Tibial nerve (tissue), 4 donors: ENCODE measurements around the gene TBC1D22A. TPM values are rescaled to one million over a fixed set of nuclear protein-coding genes. Genes with fewer than 3 reads are reported as not detected.

Experiments used
- DNase-seq, 2 donors: peaks; one replicate each; pipeline ENCODE4 v3.0.0-alpha.2; 2019; ENCODE audit warnings: low spot score in 2 of 2
- H3K27ac ChIP-seq, 4 donors: fragments of 200-600 bp; sonication (generic) in 3 of 4; one replicate each; pipeline ENCODE4 v1.5.1; 2017 to 2019; ENCODE audit warnings: mild to moderate bottlenecking in 1 of 4
- H3K27me3 ChIP-seq, 2 donors: fragments of 200-600 bp; sonication (generic) in 1 of 2; one replicate each; pipeline versions ENCODE4 v1.5.1 to v1.6.0; 2017 to 2019
- H3K36me3 ChIP-seq, 3 donors: fragments of 200-600 bp; sonication (generic); one replicate each; pipeline ENCODE4 v1.5.1; 2018 to 2019
- H3K4me1 ChIP-seq, 4 donors: fragments of 200-600 bp; sonication (generic) in 3 of 4; one replicate each; pipeline ENCODE4 v1.5.1; 2017 to 2019
- H3K4me3 ChIP-seq, 4 donors: fragments of 200-600 bp; sonication (generic) in 3 of 4; one replicate each; pipeline ENCODE4 v1.5.1; 2017 to 2019; ENCODE audit warnings: mild to moderate bottlenecking in 1 of 4, moderate library complexity in 1 of 4
- H3K9me3 ChIP-seq, 4 donors: fragments of 200-600 bp; sonication (generic) in 3 of 4; one replicate each; pipeline ENCODE4 v1.5.1; 2017 to 2019
- EP300 ChIP-seq, 2 donors: sonication (generic); formaldehyde crosslinking; IDR thresholded peaks; one replicate each; pipeline ENCODE4 v1.6.1; 2017; ENCODE audit warnings: antibody characterized with exemption in 2 of 2, mild to moderate bottlenecking in 1 of 2
- POLR2A ChIP-seq, 2 donors: fragments of 450-650 bp; IDR thresholded peaks; one replicate each; pipeline ENCODE4 v1.6.1; 2017; ENCODE audit warnings: antibody characterized with exemption in 2 of 2, mild to moderate bottlenecking in 2 of 2, moderate library complexity in 2 of 2
- WGBS, 2 donors: methylation state at CpG; one replicate each; pipeline ENCODE4 v1.1.5; 2018; 5-methylcytosine and 5-hydroxymethylcytosine counted together
- total RNA-seq, 4 donors: library from RNA; depleted of rRNA; stranded (reverse); fragments of >200 nt; gene quantifications; one replicate each; pipeline ENCODE4 v1.1.0, GENCODE V29; 2016
- TF ChIP-seq, protein P1 (sequence below), 5 experiments: fragments of 200-600 bp in 3 of 5; fragments of 450-650 bp in 2 of 5; sonication (generic) in 3 of 5; IDR thresholded peaks; one replicate each; pipeline ENCODE4 v1.5.1; 2016 to 2019; ENCODE audit warnings: antibody characterized with exemption in 5 of 5, mild to moderate bottlenecking in 3 of 5, moderate library complexity in 2 of 5

TBC1D22A gene
- total RNA-seq, 4 donors from 2014 or later, result 27.3 to 35.4 (median 29.3) TPM

DNA sequence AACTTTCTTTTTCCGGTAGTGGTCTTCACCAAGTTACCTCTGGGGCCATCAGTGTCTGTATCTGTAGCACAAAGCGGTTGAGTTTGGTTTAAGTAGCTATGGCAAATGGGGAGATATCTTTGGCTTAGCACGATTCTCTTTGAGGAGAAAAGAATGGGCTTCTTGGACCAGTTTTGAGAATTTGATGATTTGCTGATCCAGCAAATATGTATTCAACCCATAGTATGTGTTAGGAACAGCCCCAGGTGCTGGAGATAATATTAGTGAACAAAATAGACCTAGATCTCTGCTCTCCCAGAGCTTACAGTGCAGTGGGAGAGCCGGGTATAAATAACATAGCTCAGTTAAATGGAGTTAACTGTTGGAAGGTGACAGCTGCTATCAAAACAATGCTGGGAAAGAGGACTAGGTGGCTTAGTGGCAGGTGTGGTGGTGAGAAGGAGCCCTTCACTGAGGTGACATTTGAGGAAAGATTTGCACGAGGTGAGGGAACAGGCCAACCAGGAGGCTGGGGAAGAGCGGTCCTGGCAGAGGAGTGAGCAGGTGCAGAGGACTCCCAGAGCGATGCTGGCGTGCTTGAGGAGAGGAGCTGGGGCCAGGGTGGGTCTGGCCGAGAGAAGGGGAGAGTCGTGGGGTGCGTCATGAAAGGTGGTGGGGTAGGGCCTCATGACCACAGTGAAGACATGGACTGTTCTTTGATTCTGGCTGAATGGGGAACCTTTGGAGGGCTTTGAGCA is 5.0 kb downstream of the TBC1D22A start:
- 93 to 97% methylated on average over 11 of the region's 11 CpGs for WGBS, 2 donors
- H3K4me1 ChIP-seq, result peaks cover 0 to 71% (median 43%) of the 10 kb centered on the region in 4 donors

DNA sequence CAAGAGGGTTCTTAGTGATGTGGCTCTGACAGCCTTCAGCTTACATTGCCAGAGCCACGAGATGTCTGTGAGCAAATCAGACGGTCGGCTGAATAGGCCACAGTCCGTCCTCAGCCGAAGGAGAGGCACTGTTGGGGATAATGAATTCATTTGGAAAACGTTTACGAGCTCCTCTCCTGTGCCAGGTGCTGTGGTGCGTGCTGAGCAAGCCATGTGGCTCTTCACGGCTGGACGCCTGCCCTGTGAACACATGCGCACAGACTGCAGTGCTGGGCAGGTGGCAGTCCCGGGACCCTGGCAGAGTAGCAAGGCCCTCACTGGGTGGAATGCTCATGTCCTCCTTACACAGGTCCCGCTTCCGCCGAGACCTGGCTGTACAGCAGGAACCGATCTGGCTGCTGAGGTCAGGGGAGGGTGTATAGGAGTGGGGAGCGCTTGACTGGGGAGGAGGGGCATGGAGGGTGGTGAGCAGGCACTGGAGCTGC is 6.8 kb downstream of the TBC1D22A start:
- Histone ChIP-seq H3K27me3 (no peaks in the 10 kb centered on the region), H3K4me3 (no peak overlapping the region), H3K27ac (peak overlapping the region; percentile 53 to 91 (median 77)), H3K36me3 (peaks cover 0 to 5% (median 0%) of the 10 kb centered on the region in 3 donors), H3K9me3 (no peaks in the 10 kb centered on the region), H3K4me1 (peaks cover 0 to 76% (median 39%) of the 10 kb centered on the region in 4 donors)
- no peak for TF ChIP-seq POLR2A (IDR thresholded peaks at IDR 0.05)
- TF ChIP-seq EP300 (IDR thresholded peaks at IDR 0.05), result no peak
- TF ChIP-seq, protein P1, sequence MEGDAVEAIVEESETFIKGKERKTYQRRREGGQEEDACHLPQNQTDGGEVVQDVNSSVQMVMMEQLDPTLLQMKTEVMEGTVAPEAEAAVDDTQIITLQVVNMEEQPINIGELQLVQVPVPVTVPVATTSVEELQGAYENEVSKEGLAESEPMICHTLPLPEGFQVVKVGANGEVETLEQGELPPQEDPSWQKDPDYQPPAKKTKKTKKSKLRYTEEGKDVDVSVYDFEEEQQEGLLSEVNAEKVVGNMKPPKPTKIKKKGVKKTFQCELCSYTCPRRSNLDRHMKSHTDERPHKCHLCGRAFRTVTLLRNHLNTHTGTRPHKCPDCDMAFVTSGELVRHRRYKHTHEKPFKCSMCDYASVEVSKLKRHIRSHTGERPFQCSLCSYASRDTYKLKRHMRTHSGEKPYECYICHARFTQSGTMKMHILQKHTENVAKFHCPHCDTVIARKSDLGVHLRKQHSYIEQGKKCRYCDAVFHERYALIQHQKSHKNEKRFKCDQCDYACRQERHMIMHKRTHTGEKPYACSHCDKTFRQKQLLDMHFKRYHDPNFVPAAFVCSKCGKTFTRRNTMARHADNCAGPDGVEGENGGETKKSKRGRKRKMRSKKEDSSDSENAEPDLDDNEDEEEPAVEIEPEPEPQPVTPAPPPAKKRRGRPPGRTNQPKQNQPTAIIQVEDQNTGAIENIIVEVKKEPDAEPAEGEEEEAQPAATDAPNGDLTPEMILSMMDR (IDR thresholded peaks at IDR 0.05), result no peak
- DNase-seq, result no peak
- 76 to 80% methylated on average over 17 of the region's 17 CpGs for WGBS, 2 donors

More for the DNA sequence above, 5.0 kb downstream of the TBC1D22A start:
- Histone ChIP-seq H3K4me3 (no peak overlapping the region), H3K36me3 (peaks cover 0 to 5% (median 0%) of the 10 kb centered on the region in 3 donors), H3K27me3 (no peaks in the 10 kb centered on the region), H3K27ac (peak overlapping the region; percentile 53 to 91 (median 77)), H3K9me3 (no peaks in the 10 kb centered on the region)
- TF ChIP-seq POLR2A (IDR thresholded peaks at IDR 0.05) (no peak), EP300 (IDR thresholded peaks at IDR 0.05) (no peak)
- TF ChIP-seq, protein P1 (IDR thresholded peaks at IDR 0.05), result no peak
- DNase-seq, result no peak

DNA sequence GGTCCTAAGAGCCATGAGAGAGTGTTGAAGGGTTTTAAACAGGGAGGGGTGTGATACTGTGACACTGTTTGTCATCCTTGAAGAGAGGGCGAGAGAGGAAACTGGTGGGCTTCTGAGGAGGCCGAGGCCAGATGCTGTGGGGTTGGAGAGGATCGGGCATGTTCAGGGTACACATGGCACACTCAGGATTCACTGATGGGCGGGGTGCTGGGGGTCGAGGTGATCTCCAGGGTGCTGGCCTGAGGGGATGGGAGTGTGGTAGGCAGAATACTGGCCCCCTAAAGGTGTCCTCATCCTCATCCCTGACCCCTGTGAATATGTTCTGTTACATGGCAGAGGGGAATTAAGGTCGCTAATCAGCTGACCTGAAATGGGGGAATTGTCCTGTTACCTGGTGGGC is 7.3 kb downstream of the TBC1D22A start:
- H3K36me3 ChIP-seq, result peaks cover 0 to 5% (median 0%) of the 10 kb centered on the region in 3 donors
- WGBS, 2 donors, result 92% methylated on average over 6 of the region's 6 CpGs
- TF ChIP-seq, protein P1 (IDR thresholded peaks at IDR 0.05), result no peak
- TF ChIP-seq POLR2A (IDR thresholded peaks at IDR 0.05) (no peak), EP300 (IDR thresholded peaks at IDR 0.05) (no peak)
- H3K27ac ChIP-seq, result peak overlapping the region; percentile 53 to 91 (median 77)
- no peaks in the 10 kb centered on the region for H3K27me3 ChIP-seq
- H3K4me1 ChIP-seq, result peaks cover 0 to 76% (median 39%) of the 10 kb centered on the region in 4 donors
- H3K9me3 ChIP-seq, result no peaks in the 10 kb centered on the region
- no peak for DNase-seq
- H3K4me3 ChIP-seq, result no peak overlapping the region

DNA sequence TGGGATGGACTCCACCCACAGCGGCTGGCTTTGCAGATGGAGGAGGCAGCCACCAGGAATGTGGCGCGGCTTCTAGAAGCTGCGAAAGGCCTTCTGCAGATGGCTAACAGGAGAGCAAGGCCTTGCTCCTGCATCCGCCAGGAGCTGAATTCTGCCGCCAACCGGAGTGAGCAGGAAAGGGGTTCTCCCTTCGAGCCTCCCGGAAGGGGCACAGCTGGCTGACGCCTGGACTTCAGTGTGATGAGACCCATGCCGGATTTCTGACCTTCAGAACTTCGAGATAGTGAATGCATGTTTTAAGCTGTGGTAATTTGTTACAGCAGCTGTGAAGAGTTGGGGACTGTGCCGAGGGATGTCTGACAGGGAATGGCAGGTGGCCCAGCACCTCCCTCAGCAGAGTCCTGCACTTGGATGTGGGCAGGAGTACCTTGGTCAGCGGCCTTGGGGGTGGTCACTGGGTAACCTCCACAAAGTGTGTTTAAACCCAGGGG is 7.7 kb downstream of the TBC1D22A start:
- Histone ChIP-seq H3K9me3 (no peaks in the 10 kb centered on the region), H3K27me3 (no peaks in the 10 kb centered on the region), H3K27ac (peak overlapping the region; percentile 53 to 91 (median 77)), H3K4me1 (peaks cover 0 to 76% (median 39%) of the 10 kb centered on the region in 4 donors), H3K36me3 (peaks cover 0 to 1% (median 0%) of the 10 kb centered on the region in 3 donors), H3K4me3 (no peak overlapping the region)
- TF ChIP-seq EP300 (IDR thresholded peaks at IDR 0.05) (no peak), POLR2A (IDR thresholded peaks at IDR 0.05) (no peak)
- TF ChIP-seq, protein P1 (IDR thresholded peaks at IDR 0.05), result no peak
- 80 to 81% methylated on average over 9 to 14 of the region's 14 CpGs for WGBS, 2 donors
- no peak for DNase-seq

DNA sequence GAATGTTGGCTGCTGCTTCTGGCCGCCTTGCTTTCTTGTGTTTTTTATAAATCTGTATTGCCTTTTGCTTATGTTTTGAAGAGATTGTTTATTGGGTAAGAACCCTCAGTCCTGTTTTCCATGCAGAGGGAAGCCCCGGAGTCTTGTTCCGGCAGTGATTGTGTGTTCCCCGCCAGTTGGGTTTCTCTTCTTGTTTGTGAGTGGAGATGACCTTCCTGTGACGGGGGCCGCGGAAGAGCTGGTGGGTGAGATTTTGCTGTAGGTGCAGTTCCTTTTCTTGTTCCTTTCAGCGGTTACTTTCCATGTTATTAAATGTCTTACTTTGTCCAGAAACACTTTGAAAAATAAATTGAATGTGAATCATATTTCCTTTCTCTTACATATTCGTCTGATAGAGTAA is 8.3 kb downstream of the TBC1D22A start:
- Histone ChIP-seq H3K4me1 (peaks cover 0 to 80% (median 42%) of the 10 kb centered on the region in 4 donors), H3K9me3 (no peaks in the 10 kb centered on the region), H3K27ac (peak overlapping the region; percentile 53 to 91 (median 77)), H3K27me3 (no peaks in the 10 kb centered on the region), H3K4me3 (no peak overlapping the region), H3K36me3 (no peaks in the 10 kb centered on the region)
- DNase-seq, result peak in 1 of 2 donors; percentile 30
- TF ChIP-seq, protein P1 (IDR thresholded peaks at IDR 0.05), result no peak
- TF ChIP-seq EP300 (IDR thresholded peaks at IDR 0.05) (peak in 1 of 2 donors; percentile 37), POLR2A (IDR thresholded peaks at IDR 0.05) (no peak)
- WGBS, 2 donors, result 67 to 78% methylated on average over 9 of the region's 9 CpGs
